HL-60 (cell line): ENCODE measurements around the gene DDX20.

Experiments used
- DNase-seq, 2 experiments: peaks; one replicate each; pipeline ENCODE4 v3.0.0-alpha.2; 2010 to 2020; ENCODE audit warnings: low read depth in 1 of 2, low spot score in 1 of 2
- H3K27ac ChIP-seq: fragments of 250-450 bp; sonication (Bioruptor Pico); replicated peaks from 2 replicates; pipeline ENCODE4 v1.5.1; 2020; ENCODE audit warnings: mild to moderate bottlenecking, moderate library complexity
- H3K27me3 ChIP-seq: fragments of 250-450 bp; sonication (Bioruptor Pico); 2 replicates; pipeline ENCODE4 v1.5.1; 2021; ENCODE audit warnings: mild to moderate bottlenecking, moderate library complexity; ENCODE audit not compliant: insufficient read depth, poor library complexity, severe bottlenecking
- H3K4me3 ChIP-seq: replicated peaks from 2 replicates; pipeline ENCODE4 v1.5.1; 2011; ENCODE audit warnings: mild to moderate bottlenecking, control low read depth, low read length; ENCODE audit not compliant: insufficient read depth
- GABPA ChIP-seq: IDR thresholded peaks from 2 replicates; pipeline ENCODE4 v1.6.1; 2012; ENCODE audit warnings: low read depth
- POLR2AphosphoS5 ChIP-seq: IDR thresholded peaks from 2 replicates; pipeline ENCODE4 v1.6.1; 2012; ENCODE audit warnings: low read depth
- SPI1 ChIP-seq: IDR thresholded peaks from 2 replicates; pipeline ENCODE4 v1.6.1; 2012; ENCODE audit warnings: low read depth, mild to moderate bottlenecking, borderline replicate concordance
- TF ChIP-seq, protein P1 (sequence below): IDR thresholded peaks from one replicate; pipeline ENCODE4 v1.5.1; 2011; ENCODE audit warnings: low read length, control low read depth, inconsistent platforms; ENCODE audit not compliant: insufficient read depth
- TF ChIP-seq, protein P2 (sequence below): IDR thresholded peaks from 2 replicates; pipeline ENCODE4 v1.6.1; 2012; ENCODE audit warnings: low read depth; ENCODE audit not compliant: insufficient replicate concordance

Gene DDX20

GRCh38 chr1:111742938-111743549, 12.7 kb upstream of the DDX20 start:
- H3K4me3 ChIP-seq: no peak overlapping the region
- DNase-seq: no peak
- TF ChIP-seq, protein P1, sequence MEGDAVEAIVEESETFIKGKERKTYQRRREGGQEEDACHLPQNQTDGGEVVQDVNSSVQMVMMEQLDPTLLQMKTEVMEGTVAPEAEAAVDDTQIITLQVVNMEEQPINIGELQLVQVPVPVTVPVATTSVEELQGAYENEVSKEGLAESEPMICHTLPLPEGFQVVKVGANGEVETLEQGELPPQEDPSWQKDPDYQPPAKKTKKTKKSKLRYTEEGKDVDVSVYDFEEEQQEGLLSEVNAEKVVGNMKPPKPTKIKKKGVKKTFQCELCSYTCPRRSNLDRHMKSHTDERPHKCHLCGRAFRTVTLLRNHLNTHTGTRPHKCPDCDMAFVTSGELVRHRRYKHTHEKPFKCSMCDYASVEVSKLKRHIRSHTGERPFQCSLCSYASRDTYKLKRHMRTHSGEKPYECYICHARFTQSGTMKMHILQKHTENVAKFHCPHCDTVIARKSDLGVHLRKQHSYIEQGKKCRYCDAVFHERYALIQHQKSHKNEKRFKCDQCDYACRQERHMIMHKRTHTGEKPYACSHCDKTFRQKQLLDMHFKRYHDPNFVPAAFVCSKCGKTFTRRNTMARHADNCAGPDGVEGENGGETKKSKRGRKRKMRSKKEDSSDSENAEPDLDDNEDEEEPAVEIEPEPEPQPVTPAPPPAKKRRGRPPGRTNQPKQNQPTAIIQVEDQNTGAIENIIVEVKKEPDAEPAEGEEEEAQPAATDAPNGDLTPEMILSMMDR: no peak
- no peak for TF ChIP-seq SPI1
- TF ChIP-seq, protein P2, sequence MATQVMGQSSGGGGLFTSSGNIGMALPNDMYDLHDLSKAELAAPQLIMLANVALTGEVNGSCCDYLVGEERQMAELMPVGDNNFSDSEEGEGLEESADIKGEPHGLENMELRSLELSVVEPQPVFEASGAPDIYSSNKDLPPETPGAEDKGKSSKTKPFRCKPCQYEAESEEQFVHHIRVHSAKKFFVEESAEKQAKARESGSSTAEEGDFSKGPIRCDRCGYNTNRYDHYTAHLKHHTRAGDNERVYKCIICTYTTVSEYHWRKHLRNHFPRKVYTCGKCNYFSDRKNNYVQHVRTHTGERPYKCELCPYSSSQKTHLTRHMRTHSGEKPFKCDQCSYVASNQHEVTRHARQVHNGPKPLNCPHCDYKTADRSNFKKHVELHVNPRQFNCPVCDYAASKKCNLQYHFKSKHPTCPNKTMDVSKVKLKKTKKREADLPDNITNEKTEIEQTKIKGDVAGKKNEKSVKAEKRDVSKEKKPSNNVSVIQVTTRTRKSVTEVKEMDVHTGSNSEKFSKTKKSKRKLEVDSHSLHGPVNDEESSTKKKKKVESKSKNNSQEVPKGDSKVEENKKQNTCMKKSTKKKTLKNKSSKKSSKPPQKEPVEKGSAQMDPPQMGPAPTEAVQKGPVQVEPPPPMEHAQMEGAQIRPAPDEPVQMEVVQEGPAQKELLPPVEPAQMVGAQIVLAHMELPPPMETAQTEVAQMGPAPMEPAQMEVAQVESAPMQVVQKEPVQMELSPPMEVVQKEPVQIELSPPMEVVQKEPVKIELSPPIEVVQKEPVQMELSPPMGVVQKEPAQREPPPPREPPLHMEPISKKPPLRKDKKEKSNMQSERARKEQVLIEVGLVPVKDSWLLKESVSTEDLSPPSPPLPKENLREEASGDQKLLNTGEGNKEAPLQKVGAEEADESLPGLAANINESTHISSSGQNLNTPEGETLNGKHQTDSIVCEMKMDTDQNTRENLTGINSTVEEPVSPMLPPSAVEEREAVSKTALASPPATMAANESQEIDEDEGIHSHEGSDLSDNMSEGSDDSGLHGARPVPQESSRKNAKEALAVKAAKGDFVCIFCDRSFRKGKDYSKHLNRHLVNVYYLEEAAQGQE: no peak
- no peak for TF ChIP-seq GABPA
- TF ChIP-seq POLR2AphosphoS5: no peak
- H3K27ac ChIP-seq: no peak overlapping the region
- peaks cover 11% of the 10 kb centered on the region for H3K27me3 ChIP-seq

- TF ChIP-seq, protein P2: no peak
- TF ChIP-seq POLR2AphosphoS5: no peak
- TF ChIP-seq SPI1: no peak
- TF ChIP-seq, protein P1: no peak
- no peak for TF ChIP-seq GABPA
- Histone ChIP-seq H3K27me3 (peaks cover 11% of the 10 kb centered on the region), H3K27ac (no peak overlapping the region), H3K4me3 (no peak overlapping the region)
- DNase-seq: no peak
Measured at GRCh38 chr1:111743679-111744101, 12.0 kb upstream of the DDX20 start.

DNA sequence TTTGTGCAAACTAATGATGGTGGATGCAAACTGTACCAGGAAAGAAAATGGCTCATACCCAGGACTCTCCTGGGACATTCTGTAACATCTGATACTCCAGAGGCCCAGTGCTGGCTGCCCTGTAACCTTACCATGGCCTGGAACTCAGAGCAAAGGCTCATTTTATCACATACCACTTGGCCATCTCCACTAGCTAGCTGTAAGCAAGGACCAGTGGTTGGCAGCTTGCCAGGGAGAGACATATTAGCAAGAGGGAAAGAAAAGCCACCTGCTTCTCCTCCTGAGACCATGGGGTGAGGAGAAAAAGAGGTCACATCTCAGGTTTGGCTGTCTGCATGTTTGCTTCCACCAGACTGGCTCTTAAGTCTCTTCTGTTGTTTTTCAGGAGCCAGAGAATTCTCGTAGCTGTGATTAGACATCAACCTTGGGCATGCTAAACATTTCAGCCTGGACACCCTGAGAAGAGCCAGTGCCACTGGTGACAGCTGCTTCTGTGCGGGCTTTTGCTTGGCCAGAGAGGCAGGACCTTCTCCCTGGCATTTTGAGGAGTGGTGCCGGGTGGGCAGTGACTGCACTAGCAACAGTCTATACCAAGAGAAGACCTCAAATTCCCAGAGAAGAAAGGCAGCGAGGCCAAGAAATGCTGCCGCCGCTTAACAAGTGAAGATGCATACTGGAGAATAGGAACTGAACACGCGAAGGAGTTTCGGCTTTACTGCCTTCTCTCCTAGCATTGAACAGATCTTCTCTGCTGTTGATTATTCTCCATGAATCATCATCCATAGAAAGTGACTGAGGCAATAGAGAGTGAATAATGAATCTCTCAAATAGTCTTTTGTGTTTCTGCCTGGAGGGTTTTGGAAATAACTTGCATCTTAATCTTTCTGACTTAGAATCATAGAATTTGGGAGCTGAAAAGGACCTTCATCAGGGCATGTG, 9.8 kb upstream of the DDX20 start:
- TF ChIP-seq, protein P2: no peak
- no peak for TF ChIP-seq SPI1
- TF ChIP-seq POLR2AphosphoS5: no peak
- TF ChIP-seq GABPA: no peak
- TF ChIP-seq, protein P1: no peak
- no peak for DNase-seq

More for the DNA sequence above, 9.8 kb upstream of the DDX20 start:
- no peak overlapping the region for H3K27ac ChIP-seq
- H3K27me3 ChIP-seq: peaks cover 5% of the 10 kb centered on the region
- H3K4me3 ChIP-seq: no peak overlapping the region
